IPS DF 4.7 (cell line): ENCODE data around the gene RAET1L.
"Not testable (repeated sequence)": the region's sequence is repeated elsewhere in the genome, so short reads cannot be mapped to it uniquely, and the experiment has no call there.

Experiments used
- DNase-seq: peaks from one replicate; pipeline ENCODE4 v3.0.0-alpha.2; 2013; ENCODE audit warnings: low spot score; ENCODE audit errors: extremely low read depth

Gene RAET1L

GRCh38 chr6:150044621-150045145 is 19.4 kb upstream of the RAET1L start:
- no peak for DNase-seq

GRCh38 chr6:150043501-150044412 is 18.4 kb upstream of the RAET1L start:
- no peak for DNase-seq

GRCh38 chr6:150043096-150043495 is 17.8 kb upstream of the RAET1L start:
- DNase-seq, result no peak

- DNase-seq, result no peak
These were observed 13.1 kb upstream of the RAET1L start for GRCh38 chr6:150038202-150039062.

GRCh38 chr6:150037526-150038201 is 12.3 kb upstream of the RAET1L start:
- no peak for DNase-seq

- no peak for DNase-seq
These were observed 10.7 kb upstream of the RAET1L start for GRCh38 chr6:150036081-150036480.

GRCh38 chr6:150033207-150033771 is 8.0 kb upstream of the RAET1L start:
- DNase-seq, result no peak

GRCh38 chr6:150032598-150032997 is 7.3 kb upstream of the RAET1L start:
- DNase-seq, result no peak

- no peak for DNase-seq
These were observed 5.3 kb upstream of the RAET1L start for GRCh38 chr6:150030611-150031010.

- DNase-seq, result no peak
These were observed 4.4 kb upstream of the RAET1L start for GRCh38 chr6:150029749-150030148.

GRCh38 chr6:150029276-150029675 is 3.9 kb upstream of the RAET1L start:
- no peak for DNase-seq

- DNase-seq, result no peak
These were observed 3.5 kb upstream of the RAET1L start for GRCh38 chr6:150028799-150029198.

- no peak for DNase-seq
These were observed 2.7 kb upstream of the RAET1L start for GRCh38 chr6:150027806-150028565.

GRCh38 chr6:150026976-150027805 is 1.9 kb upstream of the RAET1L start:
- DNase-seq, result no peak

- DNase-seq, result no peak
These were observed 631 bp downstream of the RAET1L start for GRCh38 chr6:150024646-150025155.

GRCh38 chr6:150024021-150024420 is 1.3 kb downstream of the RAET1L start:
- not testable (repeated sequence) for DNase-seq

- DNase-seq, result not testable (repeated sequence)
These were observed 3.5 kb downstream of the RAET1L start for GRCh38 chr6:150021870-150022269.

- no peak for DNase-seq
These were observed 6.3 kb downstream of the RAET1L start for GRCh38 chr6:150018846-150019580.

GRCh38 chr6:150017186-150017521 is 8.2 kb downstream of the RAET1L start:
- not testable (repeated sequence) for DNase-seq
